K562 (cell line): ENCODE measurements around the gene SRRM5. TPM values are rescaled to one million over a fixed set of nuclear protein-coding genes. Genes with fewer than 3 reads are reported as not detected.
A peak's percentile ranks its signal among the peaks of the same experiment; 100 is the strongest.

Experiments
- BRD9 ChIP-seq: fragments of 450-650 bp; IDR thresholded peaks from 2 replicates; pipeline ENCODE4 v1.6.1; 2018; ENCODE audit warnings: low read depth; ENCODE audit not compliant: partially characterized antibody
- CBFB ChIP-seq: sonication (generic); formaldehyde crosslinking; IDR thresholded peaks from 2 replicates; pipeline ENCODE4 v1.4.0; 2020; ENCODE audit warnings: mild to moderate bottlenecking, missing genetic modification reagents
- DIDO1 ChIP-seq: fragments of 450-650 bp; IDR thresholded peaks from 2 replicates; pipeline ENCODE4 v1.6.1; 2016; ENCODE audit warnings: low read depth, missing biosample characterization, missing genetic modification characterization
- FOXK2 ChIP-seq, 2 experiments: fragments of 450-650 bp; IDR thresholded peaks in 1 of 2; conservative IDR thresholded peaks in 1 of 2; 2 replicates each; pipeline ENCODE4 v1.6.1; 2016; ENCODE audit warnings: low read depth in 2 of 2, mild to moderate bottlenecking in 1 of 2
- HDAC1 ChIP-seq, 2 experiments: fragments of 450-650 bp; IDR thresholded peaks; 2 replicates each; pipeline ENCODE4 v1.6.1; 2016 to 2017; ENCODE audit warnings: inconsistent platforms in 1 of 2, mild to moderate bottlenecking in 1 of 2, moderate library complexity in 1 of 2
- JUN ChIP-seq, 2 experiments: sonication (generic) in 1 of 2; formaldehyde crosslinking in 1 of 2; IDR thresholded peaks; 2 replicates each; pipeline versions ENCODE4 v1.6.1 to v1.8.0; 2012 to 2022; ENCODE audit warnings: borderline replicate concordance in 2 of 2, mild to moderate bottlenecking in 2 of 2, improper control_type of control experiment in 1 of 2, low read depth in 1 of 2, low read length in 1 of 2, missing genetic modification reagents in 1 of 2
- JUND ChIP-seq, 2 experiments: IDR thresholded peaks; 2 replicates in 1 of 2; 3 replicates in 1 of 2; pipeline ENCODE4 v1.6.1; 2011; ENCODE audit warnings: borderline replicate concordance in 2 of 2, low read depth in 2 of 2, low read length in 2 of 2, improper control_type of control experiment in 1 of 2, missing biosample characterization in 1 of 2, missing genetic modification characterization in 1 of 2, missing genetic modification reagents in 1 of 2
- NCOA1 ChIP-seq: fragments of 450-650 bp; IDR thresholded peaks from 2 replicates; pipeline ENCODE4 v1.6.1; 2016; ENCODE audit warnings: low read depth
- NFXL1 ChIP-seq: fragments of 450-650 bp; formaldehyde crosslinking; IDR thresholded peaks from 2 replicates; pipeline ENCODE4 v1.4.0; 2021; ENCODE audit warnings: mild to moderate bottlenecking
- SMARCA4 ChIP-seq: fragments of 450-650 bp; IDR thresholded peaks from 2 replicates; pipeline ENCODE4 v1.6.1; 2016
- SMARCE1 ChIP-seq: fragments of 450-650 bp; IDR thresholded peaks from 2 replicates; pipeline ENCODE4 v1.7.1; 2016; ENCODE audit warnings: mild to moderate bottlenecking
- TAF9B ChIP-seq: fragments of 450-650 bp; IDR thresholded peaks from 2 replicates; pipeline ENCODE4 v1.6.1; 2018; ENCODE audit warnings: mild to moderate bottlenecking; ENCODE audit not compliant: partially characterized antibody
- TAL1 ChIP-seq: fragments of 450-650 bp; IDR thresholded peaks from 2 replicates; pipeline ENCODE4 v1.6.1; 2016; ENCODE audit warnings: mild to moderate bottlenecking
- YY1 ChIP-seq, 3 experiments: IDR thresholded peaks; 2 replicates each; pipeline ENCODE4 v1.6.1; 2011; ENCODE audit warnings: low read length in 2 of 3, mild to moderate bottlenecking in 2 of 3, moderate library complexity in 2 of 3, borderline replicate concordance in 1 of 3, control low read depth in 1 of 3, low read depth in 1 of 3; ENCODE audit not compliant: insufficient read depth in 3 of 3, insufficient replicate concordance in 2 of 3, control insufficient read depth in 1 of 3, insufficient read length in 1 of 3; ENCODE audit errors: extremely low read depth in 1 of 3
- ZBTB40 ChIP-seq, 2 experiments: fragments of 450-650 bp in 1 of 2; sonication (generic) in 1 of 2; formaldehyde crosslinking in 1 of 2; IDR thresholded peaks; 2 replicates each; pipeline versions ENCODE4 v1.7.1 to v1.9.0; 2016 to 2022; ENCODE audit warnings: inconsistent platforms in 1 of 2, mild to moderate bottlenecking in 1 of 2, missing genetic modification reagents in 1 of 2
- ZNF449 ChIP-seq: fragments of 250-450 bp; sonication (Bioruptor Pico); IDR thresholded peaks from 2 replicates; pipeline ENCODE4 v1.8.0; 2022; ENCODE audit warnings: moderate library complexity, mild to moderate bottlenecking, inconsistent platforms
- polyA plus RNA-seq, 8 experiments: library from polyadenylated mRNA; depleted of rRNA in 4 of 8; stranded (reverse) in 5 of 8; unstranded in 3 of 8; fragments of >200 nt; fragmentation: Nextera tagmentation in 2 of 8; fragmentation: Illumina TruSeq in 1 of 8; extraction: Ambion mirVana in 2 of 8; extraction: Trizol in 1 of 8; gene quantifications; 2 replicates each; pipeline versions ENCODE4 v1.2.1 to v1.2.3, GENCODE V29; 2011 to 2014; ENCODE audit warnings: inconsistent platforms in 1 of 8, missing spikeins in 1 of 8
- total RNA-seq, 7 experiments: library from RNA; depleted of rRNA in 6 of 7; stranded (reverse); fragments of >200 nt in 6 of 7; fragmentation: Illumina TruSeq in 2 of 7; extraction: Trizol in 2 of 7; gene quantifications; 2 replicates each; pipeline versions ENCODE4 v1.2.1 to v1.2.3, GENCODE V29; 2011 to 2021; ENCODE audit warnings: low replicate concordance in 1 of 7

SRRM5 gene
- total and polyA plus RNA-seq, 9 of the 15 experiments (the other 6 are each of a cell fraction or from before 2014, with no cell fraction given): 0.09 to 0.45 (median 0.18) TPM; not detected in 2

GRCh38 chr19:43618921-43619261, 7.0 kb downstream of the SRRM5 start (continued):
- TF ChIP-seq DIDO1 (tag) (peak; percentile 56; the same call in 1 of the 2 replicates), JUND (IDR thresholded peaks at IDR 0.05; ENCODE audit: borderline replicate concordance, low read depth, low read length) (no peak), JUND (tag; IDR thresholded peaks at IDR 0.05; ENCODE audit: borderline replicate concordance, low read depth, low read length) (0 out of 3 replicates have a peak, but pooled peaks have one; percentile 6), SMARCA4 (peak; percentile 34; the same call in 1 of the 2 replicates), TAF9B (peak; percentile 62), FOXK2 (conservative IDR thresholded peaks at IDR 0.05 in 1 of 2, IDR thresholded peaks at IDR 0.05 in 1 of 2; ENCODE audit: low read depth in 2 of 2) (peak; percentile 29 to 62; a peak in 2 of 4 replicates), TAL1 (0 out of 2 replicates have a peak, but pooled peaks have one; percentile 12), YY1 (IDR thresholded peaks at IDR 0.05; ENCODE audit: borderline replicate concordance in 1 of 3, control insufficient read depth in 1 of 3, extremely low read depth in 1 of 3, insufficient read depth in 3 of 3, insufficient read length in 1 of 3, insufficient replicate concordance in 2 of 3, low read depth in 1 of 3, low read length in 2 of 3) (peak in 1 of 3 experiments; percentile 33), CBFB (CRISPR knock-in tag) (0 out of 2 replicates have a peak, but pooled peaks have one; percentile 28), NFXL1 (CRISPR knock-in tag) (peak; percentile 27; the same call in 1 of the 2 replicates), BRD9 (peak; percentile 52), HDAC1 (IDR thresholded peaks at IDR 0.05) (peak in 1 of 2 experiments; percentile 59; a peak in 1 of 4 replicates), JUN (IDR thresholded peaks at IDR 0.05; ENCODE audit: borderline replicate concordance, low read depth, low read length) (no peak), JUN (CRISPR knock-in tag; IDR thresholded peaks at IDR 0.05; ENCODE audit: borderline replicate concordance) (no peak), SMARCE1 (peak; percentile 54), NCOA1 (0 out of 2 replicates have a peak, but pooled peaks have one; percentile 42), ZBTB40 (IDR thresholded peaks at IDR 0.05) (peak; percentile 27; the same call in 1 of the 2 replicates), ZBTB40 (CRISPR knock-in tag; IDR thresholded peaks at IDR 0.05) (no peak), ZNF449 (CRISPR knock-in tag) (no peak)
